Heart left ventricle (tissue), 16 donors: ENCODE measurements around the gene MPHOSPH8. TPM values are rescaled to one million over a fixed set of nuclear protein-coding genes. Genes with fewer than 3 reads are reported as not detected.

Experiments
- ATAC-seq, 4 donors: fragments of 200-7000 bp; cut with Tn5 transposase; one replicate each; pipeline ENCODE4 v1.9.1; 2020 to 2022; ENCODE audit warnings: moderate library complexity in 4 of 4, mild to moderate bottlenecking in 3 of 4, moderate number of reproducible peaks in 1 of 4
- DNase-seq, 5 donors: peaks; one replicate each; pipeline ENCODE4 v3.0.0-alpha.2; 2020
- H3K27ac ChIP-seq, 12 donors: fragments of 200-600 bp; sonication (generic) in 4 of 12; one replicate each; pipeline versions ENCODE4 v1.5.0 to v1.8.0; 2016 to 2022; ENCODE audit warnings: mild to moderate bottlenecking in 2 of 12
- H3K27me3 ChIP-seq, 9 donors: fragments of 200-600 bp; sonication (generic) in 2 of 9; one replicate each; pipeline versions ENCODE4 v1.5.1 to v1.8.0; 2016 to 2022; ENCODE audit warnings: mild to moderate bottlenecking in 3 of 9
- H3K36me3 ChIP-seq, 9 donors: fragments of 200-600 bp; sonication (generic) in 2 of 9; one replicate each; pipeline versions ENCODE4 v1.5.0 to v1.8.0; 2018 to 2022; ENCODE audit warnings: mild to moderate bottlenecking in 2 of 9
- H3K4me1 ChIP-seq, 12 donors: fragments of 200-600 bp; sonication (generic) in 4 of 12; one replicate each; pipeline versions ENCODE4 v1.5.0 to v1.8.0; 2016 to 2022; ENCODE audit warnings: mild to moderate bottlenecking in 3 of 12
- H3K4me3 ChIP-seq, 12 donors: fragments of 200-600 bp; sonication (generic) in 4 of 12; one replicate each; pipeline versions ENCODE4 v1.5.0 to v1.8.0; 2017 to 2022; ENCODE audit warnings: mild to moderate bottlenecking in 9 of 12, moderate library complexity in 4 of 12
- H3K9me3 ChIP-seq, 12 donors: fragments of 200-600 bp; sonication (generic) in 4 of 12; one replicate each; pipeline versions ENCODE4 v1.5.0 to v1.8.0; 2016 to 2022; ENCODE audit warnings: mild to moderate bottlenecking in 1 of 12
- CTCF ChIP-seq, 12 donors: fragments of 200-600 bp; sonication (generic) in 4 of 12; IDR thresholded peaks; one replicate each; pipeline versions ENCODE4 v1.5.0 to v1.8.0; 2018 to 2022; ENCODE audit warnings: antibody characterized with exemption in 12 of 12, mild to moderate bottlenecking in 5 of 12
- POLR2A ChIP-seq, 2 donors: fragments of 450-650 bp; IDR thresholded peaks; one replicate each; pipeline ENCODE4 v1.6.1; 2017; ENCODE audit warnings: antibody characterized with exemption in 2 of 2, mild to moderate bottlenecking in 2 of 2, moderate library complexity in 2 of 2
- WGBS, 4 donors: extraction: QIAGEN DNeasy Blood & Tissue Kit in 2 of 4; methylation state at CpG; one replicate each; pipeline versions ENCODE4 v1.1.5 to v1.1.7; 2013 to 2018; 5-methylcytosine and 5-hydroxymethylcytosine counted together
- intact Hi-C, 10 donors: fragments of 100-400 bp; cut with DNase I; formaldehyde crosslinking; loops; one replicate each; pipeline versions ENCODE4 v1.11.1 to v1.14.2; 2022
- polyA plus RNA-seq, 2 donors: library from polyadenylated mRNA; stranded (reverse); fragments of 200-250 nt; gene quantifications; one replicate each; pipeline ENCODE4 v1.2.3, GENCODE V29; 2013
- total RNA-seq, 9 donors: library from RNA; depleted of rRNA in 2 of 9; stranded (reverse); fragments of >200 nt in 2 of 9; fragmentation: NEBNext Ultra II Directional in 3 of 9; extraction: Animal tissue kit (Norgen Biotek cat#: 25700) in 3 of 9; gene quantifications; one replicate each; pipeline versions ENCODE4 v1.1.0 to v1.2.4, GENCODE V29; 2016 to 2023
- donor health status: ischemic (EF 13 %, LVEDD 7.1; RV severe dilation, severe dysfunction).
- donor health status: healthy with polysubstance abuse.
- donor health status: DM: no; HTN: yes; CAD: no.
- donor health status: DM: no; HTN: no; CAD: no.
- donor health status: ischemic (EF 25% LVEDD 6.9; RV normal size, moderate dysfunction).
- donor health status: ischemic (EF 25% LVEDD 5.7; RV mildly dilated, moderate dysfunction).
- donor health status: healthy.
- donor health status: DM: yes; HTN: yes; CAD: no.
- donor health status: ischemic (EF 35%, LVEDD 5.7; RV mildly dilated, moderate dysfunction).
- donor health status: nonischemic (EF 11% LVEDD 7.7; RV severe dilation, severe dysfunction).
- donor health status: DM: yes; HTN: yes; CAD: no.
- donor health status: PGD.
- donor health status: ischemic (EF 29% LVEDD 5.4; RV normal size, mild dysfunction).
- donor health status: nonischemic (EF 23%, LVEDD 6.1; RV moderate dilation, normal function).

The MPHOSPH8 gene
- total and polyA plus RNA-seq, 11 donors = 15.2 to 39.3 (median 26.1) TPM

GRCh38 chr13:19589312-19589711 is 44.1 kb upstream of the MPHOSPH8 start:
- H3K4me3 ChIP-seq = no peak overlapping the region
- H3K36me3 ChIP-seq = no peaks in the 10 kb centered on the region
- H3K4me1 ChIP-seq = peaks cover 0 to 8% (median 0%) of the 10 kb centered on the region in 12 donors
- intact Hi-C loops = loop anchor here in 2 of 10 donors (10.0 kb wide), 1 partner anchor 925 kb away; no protein-coding TSS in a partner anchor
- DNase-seq (no peak), ATAC-seq (no peak)
- TF ChIP-seq POLR2A (IDR thresholded peaks at IDR 0.05) (no peak), CTCF (IDR thresholded peaks at IDR 0.05) (no peak)
- H3K27me3 ChIP-seq = peaks cover 0 to 12% (median 0%) of the 10 kb centered on the region in 9 donors
- H3K9me3 ChIP-seq = no peaks in the 10 kb centered on the region
- no peak overlapping the region for H3K27ac ChIP-seq
- 53 to 73% (median 65%) methylated on average over 2 of the region's 2 CpGs for WGBS, 4 donors

- Histone ChIP-seq H3K27ac (no peak overlapping the region), H3K27me3 (peaks cover 0 to 7% (median 0%) of the 10 kb centered on the region in 9 donors), H3K4me3 (no peak overlapping the region), H3K9me3 (no peaks in the 10 kb centered on the region), H3K4me1 (peaks cover 0 to 8% (median 0%) of the 10 kb centered on the region in 12 donors), H3K36me3 (no peaks in the 10 kb centered on the region)
- TF ChIP-seq CTCF (IDR thresholded peaks at IDR 0.05) = no peak
- TF ChIP-seq POLR2A (IDR thresholded peaks at IDR 0.05) = no peak
- 82 to 86% (median 84%) methylated on average over 5 of the region's 5 CpGs for WGBS, 4 donors
- ATAC-seq = no peak
- no peak for DNase-seq
- intact Hi-C loops = no loop called here
Measured at GRCh38 chr13:19590423-19590822, 43.0 kb upstream of the MPHOSPH8 start.

DNA sequence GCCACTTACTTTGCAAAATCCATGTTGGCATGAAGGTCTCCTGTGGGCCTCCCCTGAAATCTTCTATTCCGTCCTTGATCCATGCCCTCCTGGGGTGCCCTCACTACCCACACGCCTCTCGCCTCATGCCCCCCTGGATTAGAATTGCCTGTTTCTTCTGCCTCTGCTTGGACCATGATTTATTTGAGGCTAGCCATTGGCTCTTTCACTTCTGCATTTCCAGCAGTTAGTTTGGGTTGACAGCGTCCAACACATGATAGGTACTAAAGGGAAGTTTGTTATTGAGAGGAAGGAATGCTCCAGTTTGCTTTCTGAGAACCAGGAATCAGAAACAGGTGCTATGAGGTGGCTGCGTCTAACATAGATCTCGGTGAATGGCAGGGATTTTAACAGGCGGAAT is 41.6 kb upstream of the MPHOSPH8 start:
- no peak for DNase-seq
- TF ChIP-seq POLR2A (IDR thresholded peaks at IDR 0.05) (no peak), CTCF (IDR thresholded peaks at IDR 0.05) (no peak)
- intact Hi-C loops = no loop called here
- H3K4me3 ChIP-seq = no peak overlapping the region
- peaks cover 0 to 8% (median 0%) of the 10 kb centered on the region in 12 donors for H3K4me1 ChIP-seq
- H3K9me3 ChIP-seq = no peaks in the 10 kb centered on the region
- no peaks in the 10 kb centered on the region for H3K36me3 ChIP-seq
- no peak overlapping the region for H3K27ac ChIP-seq
- ATAC-seq = no peak
- peaks cover 0 to 5% (median 0%) of the 10 kb centered on the region in 9 donors for H3K27me3 ChIP-seq
- whole genome bisulfite sequencing, 4 donors = 84 to 94% (median 86%) methylated on average over 7 of the region's 7 CpGs

DNA sequence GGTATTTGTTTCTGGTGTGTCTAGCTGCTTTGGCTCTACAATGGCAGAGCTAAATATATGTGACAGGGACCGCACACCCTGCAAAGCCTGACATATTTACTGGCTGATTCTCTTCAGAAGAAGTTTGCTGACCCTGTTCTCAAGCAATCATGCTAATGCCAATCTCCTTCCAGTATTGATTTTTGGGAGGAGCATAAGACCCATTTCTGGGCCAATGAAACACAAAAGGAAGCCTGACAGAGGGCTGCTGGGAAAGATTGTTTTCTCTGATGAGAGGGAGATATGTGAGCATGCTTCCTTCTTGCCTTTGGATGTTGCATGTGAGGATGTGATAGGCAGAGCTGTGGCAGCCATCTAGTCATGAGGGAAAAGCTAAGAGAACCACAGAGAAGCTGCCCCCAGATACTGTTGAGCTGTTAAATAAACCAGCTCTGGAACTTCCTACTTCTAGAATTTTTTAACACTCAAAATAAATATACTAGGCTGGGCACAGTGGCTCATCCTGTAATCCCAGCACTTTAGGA is 40.7 kb upstream of the MPHOSPH8 start:
- H3K36me3 ChIP-seq = no peaks in the 10 kb centered on the region
- H3K4me3 ChIP-seq = no peak overlapping the region
- TF ChIP-seq CTCF (IDR thresholded peaks at IDR 0.05) = no peak
- no peak for TF ChIP-seq POLR2A (IDR thresholded peaks at IDR 0.05)
- DNase-seq = no peak
- no peaks in the 10 kb centered on the region for H3K27me3 ChIP-seq
- H3K9me3 ChIP-seq = no peaks in the 10 kb centered on the region
- ATAC-seq = no peak
- H3K4me1 ChIP-seq = no peaks in the 10 kb centered on the region
- H3K27ac ChIP-seq = no peak overlapping the region
- intact Hi-C loops = no loop called here
- WGBS, 4 donors = 87 to 100% (median 93%) methylated on average over 1 of the region's 1 CpG
